ENCODE results near the gene SORCS2.

DNA sequence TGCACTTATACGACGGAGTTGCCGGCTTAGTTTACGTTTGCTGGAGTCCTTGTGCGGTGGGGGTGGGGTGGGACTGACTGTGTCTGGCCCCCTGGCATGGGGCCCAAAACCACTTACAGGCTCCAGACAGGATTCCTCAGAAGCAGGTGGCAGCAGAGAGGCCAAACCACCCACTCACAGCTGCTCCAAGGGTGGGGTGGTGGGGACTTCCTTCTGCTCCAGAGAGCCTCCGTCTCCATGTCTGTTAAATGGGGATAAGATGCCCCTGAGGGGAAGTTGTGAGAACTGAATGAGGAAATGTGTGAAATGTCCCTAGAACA, 205.7 kb downstream of the SORCS2 start:
- no peak for TF ChIP-seq POLR2A (IDR thresholded peaks at IDR 0.05; ENCODE audit: low read length)
- no peak for TF ChIP-seq GATA1 (IDR thresholded peaks at IDR 0.05; ENCODE audit: low read depth, low read length)
